K562 (cell line): ENCODE results near the gene PDE4D. TPM values are rescaled to one million over a fixed set of nuclear protein-coding genes. Genes with fewer than 3 reads are reported as not detected.

Experiments used
- ATAC-seq: fragments of 200-7000 bp; cut with Tn5 transposase; 3 replicates; pipeline ENCODE4 v1.9.1; 2020; ENCODE audit warnings: moderate library complexity
- BruUV-seq: library from RNA; stranded (reverse); fragments of 400-500 nt; replicated peaks from 2 replicates; lab custom pipeline; 2021; lab: Mats Ljungman, UMichigan
- CTCF ChIA-PET: fragments of 300-600 bp; formaldehyde crosslinking; extraction: SDS; loops from one replicate; lab custom pipeline; 2021; ENCODE audit warnings: low intra/inter-chr PET ratio; lab: Yijun Ruan, JAX
- POLR2A ChIA-PET: fragments of 300-600, 350-650 bp; sonication (Branson Sonifier 250); formaldehyde crosslinking; extraction: SDS; loops from one replicate; lab custom pipeline; 2021; ENCODE audit warnings: antibody characterized with exemption, inconsistent platforms; lab: Yijun Ruan, JAX
- DNase-seq, 4 experiments: peaks; one replicate each; pipeline versions ENCODE4 v3.0.0 to v3.0.0-alpha.2; 2011 to 2018; ENCODE audit warnings: low spot score in 3 of 4, mixed read lengths in 3 of 4; ENCODE audit errors: extremely low read depth in 1 of 4
- FAIRE-seq: peaks from 2 replicates; lab custom pipeline; 2011; peaks lifted over from hg19 to GRCh38; lab: Jason Lieb, UNC
- H2AFZ ChIP-seq: 2 replicates; pipeline ENCODE4 v1.6.0; 2011; ENCODE audit warnings: low read depth, low read length, control low read depth, inconsistent platforms
- H3K27ac ChIP-seq: fragments of 200-600 bp; 3 replicates; pipeline ENCODE4 v1.8.0; 2011; ENCODE audit warnings: low read depth, mild to moderate bottlenecking, control low read depth, inconsistent platforms, low read length, moderate library complexity, mixed read lengths; ENCODE audit errors: extremely low read depth
- H3K27me3 ChIP-seq, 2 experiments: fragments of 300-600 bp in 1 of 2; 2 replicates in 1 of 2; 3 replicates in 1 of 2; pipeline versions ENCODE4 v1.6.0 to v1.8.0; 2011; ENCODE audit warnings: inconsistent platforms in 2 of 2, low read length in 2 of 2, mild to moderate bottlenecking in 1 of 2, mixed read lengths in 1 of 2, moderate library complexity in 1 of 2; ENCODE audit not compliant: control insufficient read depth in 2 of 2, insufficient read depth in 2 of 2
- H3K36me3 ChIP-seq: fragments of 300-600 bp; 3 replicates; pipeline ENCODE4 v1.8.0; 2011; ENCODE audit warnings: mild to moderate bottlenecking, low read length, inconsistent platforms; ENCODE audit not compliant: control insufficient read depth, insufficient read depth
- H3K4me1 ChIP-seq, 2 experiments: fragments of 200-600 bp in 1 of 2; replicated peaks in 1 of 2; 2 replicates in 1 of 2; 3 replicates in 1 of 2; pipeline versions ENCODE4 v1.5.1 to v1.8.0; 2011; ENCODE audit warnings: inconsistent platforms in 2 of 2, low read length in 2 of 2, mild to moderate bottlenecking in 1 of 2, mixed read lengths in 1 of 2, moderate library complexity in 1 of 2; ENCODE audit not compliant: control insufficient read depth in 2 of 2, insufficient read depth in 2 of 2
- H3K4me2 ChIP-seq: 2 replicates; pipeline ENCODE4 v1.6.1; 2011; ENCODE audit warnings: low read length, control low read depth, inconsistent platforms, mixed read lengths; ENCODE audit not compliant: insufficient read depth
- H3K4me3 ChIP-seq: fragments of 200-600 bp; sonication (generic), shearing (Covaris generic); 2 replicates; pipeline ENCODE4 v1.5.1; 2016; ENCODE audit warnings: control low read depth, inconsistent platforms
- H3K79me2 ChIP-seq: fragments of 200-600 bp; 3 replicates; pipeline ENCODE4 v1.8.0; 2011; ENCODE audit warnings: low read length, inconsistent platforms; ENCODE audit not compliant: control insufficient read depth, insufficient read depth
- H3K9ac ChIP-seq, 2 experiments: 2 replicates each; pipeline versions ENCODE4 v1.6.0 to v1.6.1; 2011; ENCODE audit warnings: low read depth in 2 of 2, low read length in 2 of 2, control low read depth in 1 of 2, inconsistent platforms in 1 of 2, mild to moderate bottlenecking in 1 of 2, mixed read lengths in 1 of 2; ENCODE audit not compliant: insufficient read depth in 1 of 2
- H3K9me1 ChIP-seq: one replicate; pipeline ENCODE4 v1.6.0; 2011; ENCODE audit warnings: inconsistent platforms, mild to moderate bottlenecking, low read length, moderate library complexity; ENCODE audit not compliant: control insufficient read depth, insufficient read depth
- H3K9me3 ChIP-seq: replicated peaks from 2 replicates; pipeline ENCODE4 v1.5.1; 2011; ENCODE audit warnings: low read depth, low read length, inconsistent platforms; ENCODE audit not compliant: control insufficient read depth, insufficient read depth
- H4K20me1 ChIP-seq: replicated peaks from 2 replicates; pipeline ENCODE4 v1.6.1; 2011; ENCODE audit warnings: low read length, inconsistent platforms, mixed read lengths; ENCODE audit not compliant: control insufficient read depth, insufficient read depth
- CBX3 ChIP-seq, 2 experiments: IDR thresholded peaks; 1 replicate in 1 of 2; 2 replicates in 1 of 2; pipeline ENCODE4 v1.6.1; 2012; ENCODE audit warnings: inconsistent platforms in 2 of 2, low read length in 2 of 2, borderline replicate concordance in 1 of 2, control low read depth in 1 of 2
- WGBS: fragments of 100-300 bp; shearing (Covaris generic); methylation state at CpG from one replicate; pipeline ENCODE4 v1.1.6; 2016; ENCODE audit warnings: low coverage, mixed read lengths; ENCODE audit not compliant: insufficient coverage; ENCODE audit errors: missing lambda C conversion rate; 5-methylcytosine and 5-hydroxymethylcytosine counted together
- in situ Hi-C: fragments of 300-500 bp; cut with MboI; formaldehyde crosslinking; loops from 4 replicates; pipeline ENCODE4 v1.15.0; 2018; ENCODE audit warnings: inconsistent platforms, mixed read lengths
- intact Hi-C: fragments of 100-400 bp; cut with micrococcal nuclease; formaldehyde crosslinking; loops from 2 replicates; pipeline ENCODE4 v1.14.2; 2022
- polyA plus RNA-seq, 8 experiments: library from polyadenylated mRNA; depleted of rRNA in 4 of 8; stranded (reverse) in 5 of 8; unstranded in 3 of 8; fragments of >200 nt; fragmentation: Nextera tagmentation in 2 of 8; fragmentation: Illumina TruSeq in 1 of 8; extraction: Ambion mirVana in 2 of 8; extraction: Trizol in 1 of 8; gene quantifications; 2 replicates each; pipeline versions ENCODE4 v1.2.1 to v1.2.3, GENCODE V29; 2011 to 2014; ENCODE audit warnings: inconsistent platforms in 1 of 8, missing spikeins in 1 of 8
- total RNA-seq, 7 experiments: library from RNA; depleted of rRNA in 6 of 7; stranded (reverse); fragments of >200 nt in 6 of 7; fragmentation: Illumina TruSeq in 2 of 7; extraction: Trizol in 2 of 7; gene quantifications; 2 replicates each; pipeline versions ENCODE4 v1.2.1 to v1.2.3, GENCODE V29; 2011 to 2021; ENCODE audit warnings: low replicate concordance in 1 of 7
- TF ChIP-seq, protein P1 (sequence below): fragments of 200-800 bp; sonication (Bioruptor generic); IDR thresholded peaks from 2 replicates; pipeline ENCODE4 v1.6.1; 2017; ENCODE audit warnings: missing genetic modification characterization, missing compliant biosample characterization
- TF ChIP-seq, protein P2 (sequence below): fragments of 250-450 bp; sonication (Bioruptor Pico); IDR thresholded peaks from 2 replicates; pipeline ENCODE4 v1.8.0; 2021; ENCODE audit warnings: moderate library complexity, mild to moderate bottlenecking, inconsistent platforms
- TF ChIP-seq, protein P3 (sequence below): sonication (generic); formaldehyde crosslinking; IDR thresholded peaks from 2 replicates; pipeline ENCODE4 v1.8.0; 2023; ENCODE audit warnings: mild to moderate bottlenecking, missing genetic modification reagents

Gene PDE4D
- total and polyA plus RNA-seq, 9 of the 15 experiments (the other 6 are each of a cell fraction or from before 2014, with no cell fraction given) = 0.04 to 0.46 (median 0.13) TPM

DNA sequence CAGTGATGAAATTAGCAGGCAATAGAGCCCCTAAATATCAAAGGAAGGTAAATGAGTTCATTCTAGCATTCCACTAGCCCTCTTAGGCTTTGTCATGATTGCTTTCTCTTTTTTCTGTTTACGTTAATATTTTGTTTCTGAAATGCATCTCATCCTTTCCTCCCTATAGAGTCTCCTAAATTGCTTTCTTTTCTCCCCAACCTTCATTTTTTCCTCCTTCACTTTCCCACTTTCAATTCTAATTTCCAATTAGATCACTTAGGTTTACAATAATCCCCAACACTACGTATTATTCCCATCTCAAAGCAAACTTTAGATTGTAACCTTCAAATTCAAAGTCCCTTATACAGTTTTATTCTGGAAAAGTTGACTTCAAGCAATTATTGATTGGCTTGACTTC lies 751.4 kb downstream of the PDE4D start (continued):
- TF ChIP-seq, protein P1, sequence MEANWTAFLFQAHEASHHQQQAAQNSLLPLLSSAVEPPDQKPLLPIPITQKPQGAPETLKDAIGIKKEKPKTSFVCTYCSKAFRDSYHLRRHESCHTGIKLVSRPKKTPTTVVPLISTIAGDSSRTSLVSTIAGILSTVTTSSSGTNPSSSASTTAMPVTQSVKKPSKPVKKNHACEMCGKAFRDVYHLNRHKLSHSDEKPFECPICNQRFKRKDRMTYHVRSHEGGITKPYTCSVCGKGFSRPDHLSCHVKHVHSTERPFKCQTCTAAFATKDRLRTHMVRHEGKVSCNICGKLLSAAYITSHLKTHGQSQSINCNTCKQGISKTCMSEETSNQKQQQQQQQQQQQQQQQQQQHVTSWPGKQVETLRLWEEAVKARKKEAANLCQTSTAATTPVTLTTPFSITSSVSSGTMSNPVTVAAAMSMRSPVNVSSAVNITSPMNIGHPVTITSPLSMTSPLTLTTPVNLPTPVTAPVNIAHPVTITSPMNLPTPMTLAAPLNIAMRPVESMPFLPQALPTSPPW (CRISPR knock-in tag) = no peak
- TF ChIP-seq, protein P2, sequence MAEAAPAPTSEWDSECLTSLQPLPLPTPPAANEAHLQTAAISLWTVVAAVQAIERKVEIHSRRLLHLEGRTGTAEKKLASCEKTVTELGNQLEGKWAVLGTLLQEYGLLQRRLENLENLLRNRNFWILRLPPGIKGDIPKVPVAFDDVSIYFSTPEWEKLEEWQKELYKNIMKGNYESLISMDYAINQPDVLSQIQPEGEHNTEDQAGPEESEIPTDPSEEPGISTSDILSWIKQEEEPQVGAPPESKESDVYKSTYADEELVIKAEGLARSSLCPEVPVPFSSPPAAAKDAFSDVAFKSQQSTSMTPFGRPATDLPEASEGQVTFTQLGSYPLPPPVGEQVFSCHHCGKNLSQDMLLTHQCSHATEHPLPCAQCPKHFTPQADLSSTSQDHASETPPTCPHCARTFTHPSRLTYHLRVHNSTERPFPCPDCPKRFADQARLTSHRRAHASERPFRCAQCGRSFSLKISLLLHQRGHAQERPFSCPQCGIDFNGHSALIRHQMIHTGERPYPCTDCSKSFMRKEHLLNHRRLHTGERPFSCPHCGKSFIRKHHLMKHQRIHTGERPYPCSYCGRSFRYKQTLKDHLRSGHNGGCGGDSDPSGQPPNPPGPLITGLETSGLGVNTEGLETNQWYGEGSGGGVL (CRISPR knock-in tag) = no peak

DNA sequence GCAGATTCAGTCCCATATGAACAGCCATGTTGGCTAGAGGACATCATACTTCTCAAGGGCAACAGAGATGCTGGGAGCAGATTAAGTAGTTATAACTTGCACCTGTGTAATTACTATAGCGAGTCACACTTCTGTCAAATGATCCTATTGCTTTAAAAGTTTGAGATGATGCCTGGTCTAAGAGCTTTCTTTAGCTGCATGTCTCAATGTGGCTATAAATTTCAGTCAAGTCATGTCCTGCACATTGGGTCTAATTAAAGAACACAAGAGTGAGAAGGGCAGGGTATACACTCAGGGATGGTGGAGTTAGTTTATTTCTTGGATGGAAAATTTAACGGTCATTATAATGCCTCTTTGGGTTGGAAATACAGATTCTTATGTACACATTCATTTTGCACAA lies 753.4 kb downstream of the PDE4D start:
- no peak for FAIRE-seq

More for the DNA sequence above, 753.4 kb downstream of the PDE4D start:
- no peak overlapping the region for H2AFZ ChIP-seq
- CTCF ChIA-PET = no interaction called here
- no peak for ATAC-seq
- POLR2A ChIA-PET = no interaction called here
- TF ChIP-seq CBX3 (IDR thresholded peaks at IDR 0.05; ENCODE audit: borderline replicate concordance in 1 of 2, low read length in 2 of 2) = no peak
- TF ChIP-seq, protein P3, sequence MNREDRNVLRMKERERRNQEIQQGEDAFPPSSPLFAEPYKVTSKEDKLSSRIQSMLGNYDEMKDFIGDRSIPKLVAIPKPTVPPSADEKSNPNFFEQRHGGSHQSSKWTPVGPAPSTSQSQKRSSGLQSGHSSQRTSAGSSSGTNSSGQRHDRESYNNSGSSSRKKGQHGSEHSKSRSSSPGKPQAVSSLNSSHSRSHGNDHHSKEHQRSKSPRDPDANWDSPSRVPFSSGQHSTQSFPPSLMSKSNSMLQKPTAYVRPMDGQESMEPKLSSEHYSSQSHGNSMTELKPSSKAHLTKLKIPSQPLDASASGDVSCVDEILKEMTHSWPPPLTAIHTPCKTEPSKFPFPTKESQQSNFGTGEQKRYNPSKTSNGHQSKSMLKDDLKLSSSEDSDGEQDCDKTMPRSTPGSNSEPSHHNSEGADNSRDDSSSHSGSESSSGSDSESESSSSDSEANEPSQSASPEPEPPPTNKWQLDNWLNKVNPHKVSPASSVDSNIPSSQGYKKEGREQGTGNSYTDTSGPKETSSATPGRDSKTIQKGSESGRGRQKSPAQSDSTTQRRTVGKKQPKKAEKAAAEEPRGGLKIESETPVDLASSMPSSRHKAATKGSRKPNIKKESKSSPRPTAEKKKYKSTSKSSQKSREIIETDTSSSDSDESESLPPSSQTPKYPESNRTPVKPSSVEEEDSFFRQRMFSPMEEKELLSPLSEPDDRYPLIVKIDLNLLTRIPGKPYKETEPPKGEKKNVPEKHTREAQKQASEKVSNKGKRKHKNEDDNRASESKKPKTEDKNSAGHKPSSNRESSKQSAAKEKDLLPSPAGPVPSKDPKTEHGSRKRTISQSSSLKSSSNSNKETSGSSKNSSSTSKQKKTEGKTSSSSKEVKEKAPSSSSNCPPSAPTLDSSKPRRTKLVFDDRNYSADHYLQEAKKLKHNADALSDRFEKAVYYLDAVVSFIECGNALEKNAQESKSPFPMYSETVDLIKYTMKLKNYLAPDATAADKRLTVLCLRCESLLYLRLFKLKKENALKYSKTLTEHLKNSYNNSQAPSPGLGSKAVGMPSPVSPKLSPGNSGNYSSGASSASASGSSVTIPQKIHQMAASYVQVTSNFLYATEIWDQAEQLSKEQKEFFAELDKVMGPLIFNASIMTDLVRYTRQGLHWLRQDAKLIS (CRISPR knock-in tag) = no peak
- no peak overlapping the region for H3K9ac ChIP-seq
- no peaks in the 10 kb centered on the region for H3K4me1 ChIP-seq
- in situ Hi-C loops (no loop called here), intact Hi-C loops (no loop called here)
- no peaks in the 10 kb centered on the region for H3K9me1 ChIP-seq
- H3K4me2 ChIP-seq = no peak overlapping the region
- no peak for DNase-seq
- H3K27me3 ChIP-seq = no peaks in the 10 kb centered on the region
- H4K20me1 ChIP-seq = no peaks in the 10 kb centered on the region
- no TSS peak for BruUV-seq
- H3K4me3 ChIP-seq = no peak overlapping the region
- no peaks in the 10 kb centered on the region for H3K36me3 ChIP-seq
- no peaks in the 10 kb centered on the region for H3K9me3 ChIP-seq
- no peaks in the 10 kb centered on the region for H3K79me2 ChIP-seq
- WGBS = 0% methylated on average over 2 of the region's 2 CpGs
- H3K27ac ChIP-seq = no peak overlapping the region
